CD14-positive monocyte (primary cell): ENCODE data around the gene NSUN3. TPM values are rescaled to one million over a fixed set of nuclear protein-coding genes. Genes with fewer than 3 reads are reported as not detected.

Experiments
- DNase-seq, 3 donors: peaks; one replicate each; pipeline ENCODE4 v3.0.0-alpha.2; 2011 to 2022
- H2AFZ ChIP-seq: 2 replicates; pipeline ENCODE4 v1.6.0; 2012; ENCODE audit warnings: mild to moderate bottlenecking, low read depth, low read length, inconsistent platforms; ENCODE audit not compliant: insufficient read depth, poor library complexity, severe bottlenecking
- H3K27ac ChIP-seq, 2 donors: 1 replicate in 1 of 2; 2 replicates in 1 of 2; pipeline ENCODE4 v1.5.1; 2012 to 2013; ENCODE audit warnings: low read length in 2 of 2, control low read depth in 1 of 2, inconsistent platforms in 1 of 2, low read depth in 1 of 2, mild to moderate bottlenecking in 1 of 2
- H3K27me3 ChIP-seq, 2 donors: one replicate each; pipeline versions ENCODE4 v1.6.0 to v1.6.1; 2011 to 2013; ENCODE audit warnings: low read length in 2 of 2; ENCODE audit not compliant: control insufficient read depth in 2 of 2, insufficient read depth in 2 of 2
- H3K36me3 ChIP-seq, 2 donors: replicated peaks in 1 of 2; 1 replicate in 1 of 2; 2 replicates in 1 of 2; pipeline versions ENCODE4 v1.5.1 to v1.6.1; 2012 to 2013; ENCODE audit warnings: low read length in 2 of 2, control low read depth in 1 of 2, inconsistent platforms in 1 of 2, mild to moderate bottlenecking in 1 of 2; ENCODE audit not compliant: insufficient read depth in 2 of 2, control insufficient read depth in 1 of 2
- H3K4me1 ChIP-seq, 2 donors: 1 replicate in 1 of 2; 2 replicates in 1 of 2; pipeline versions ENCODE4 v1.5.1 to v1.6.1; 2012 to 2013; ENCODE audit warnings: low read length in 2 of 2, control low read depth in 1 of 2, inconsistent platforms in 1 of 2, mild to moderate bottlenecking in 1 of 2, moderate library complexity in 1 of 2; ENCODE audit not compliant: insufficient read depth in 2 of 2, control insufficient read depth in 1 of 2
- H3K4me2 ChIP-seq: replicated peaks from 2 replicates; pipeline ENCODE3; 2012; ENCODE audit warnings: low read length, moderate library complexity, mild to moderate bottlenecking; ENCODE audit not compliant: poor library complexity, severe bottlenecking; ENCODE audit errors: extremely low read depth
- H3K4me3 ChIP-seq, 3 experiments: fragments of 200-600 bp in 1 of 3; sonication (generic) in 1 of 3; replicated peaks in 1 of 3; 1 replicate in 2 of 3; 2 replicates in 1 of 3; pipeline ENCODE4 v1.5.1; 2011 to 2013; ENCODE audit warnings: low read length in 3 of 3, mild to moderate bottlenecking in 3 of 3, control low read depth in 2 of 3, low read depth in 2 of 3, inconsistent platforms in 1 of 3, moderate library complexity in 1 of 3
- H3K79me2 ChIP-seq: 2 replicates; pipeline ENCODE4 v1.6.0; 2012; ENCODE audit warnings: mild to moderate bottlenecking, control low read depth, inconsistent platforms, low read length, moderate library complexity; ENCODE audit not compliant: insufficient read depth
- H3K9ac ChIP-seq: 2 replicates; pipeline ENCODE4 v1.6.0; 2017; ENCODE audit warnings: low read length, mild to moderate bottlenecking; ENCODE audit not compliant: insufficient read depth, poor library complexity, severe bottlenecking
- H3K9me3 ChIP-seq, 2 donors: replicated peaks in 1 of 2; 1 replicate in 1 of 2; 2 replicates in 1 of 2; pipeline versions ENCODE4 v1.5.1 to v1.6.1; 2012 to 2013; ENCODE audit warnings: low read length in 2 of 2, control low read depth in 1 of 2; ENCODE audit not compliant: control insufficient read depth in 1 of 2, insufficient read depth in 1 of 2
- H4K20me1 ChIP-seq: 2 replicates; pipeline ENCODE4 v1.6.0; 2012; ENCODE audit warnings: mild to moderate bottlenecking, low read length, control low read depth, moderate library complexity; ENCODE audit not compliant: insufficient read depth
- H3K27ac Mint-ChIP-seq, 7 donors: one replicate each; pipeline ENCODE4 v1.8.0; 2020; ENCODE audit warnings: mild to moderate bottlenecking in 7 of 7, mixed read lengths in 7 of 7, moderate library complexity in 6 of 7, inconsistent platforms in 2 of 7
- H3K27me3 Mint-ChIP-seq, 3 donors: one replicate each; pipeline ENCODE4 v1.8.0; 2021 to 2022; ENCODE audit warnings: low read depth in 3 of 3, mild to moderate bottlenecking in 3 of 3, mixed read lengths in 3 of 3, moderate library complexity in 3 of 3, inconsistent platforms in 1 of 3
- H3K36me3 Mint-ChIP-seq, 2 donors: one replicate each; pipeline ENCODE4 v1.8.0; 2020; ENCODE audit warnings: mixed read lengths in 2 of 2, inconsistent platforms in 1 of 2, mild to moderate bottlenecking in 1 of 2
- H3K4me1 Mint-ChIP-seq: one replicate; pipeline ENCODE4 v1.8.0; 2020; ENCODE audit warnings: mild to moderate bottlenecking, mixed read lengths
- H3K4me3 Mint-ChIP-seq, 2 donors: one replicate each; pipeline ENCODE4 v1.8.0; 2020; ENCODE audit warnings: mild to moderate bottlenecking in 2 of 2, mixed read lengths in 2 of 2, moderate library complexity in 1 of 2
- H3K9me3 Mint-ChIP-seq, 7 donors: one replicate each; pipeline ENCODE4 v1.8.0; 2020 to 2022; ENCODE audit warnings: mixed read lengths in 7 of 7, mild to moderate bottlenecking in 6 of 7, moderate library complexity in 6 of 7, inconsistent platforms in 2 of 7
- CTCF ChIP-seq: fragments of 200-600 bp; IDR thresholded peaks from one replicate; pipeline ENCODE4 v1.8.0; 2022; ENCODE audit warnings: antibody characterized with exemption, mild to moderate bottlenecking
- WGBS: methylation state at CpG from one replicate; pipeline ENCODE4 v1.1.5; 2013; ENCODE audit warnings: missing lambda C conversion rate; ENCODE audit not compliant: insufficient coverage; 5-methylcytosine and 5-hydroxymethylcytosine counted together
- intact Hi-C, 2 donors: fragments of 100-400 bp; cut with micrococcal nuclease; formaldehyde crosslinking; loops; one replicate each; pipeline versions ENCODE4 v1.15.0 to v1.15.1; 2023
- polyA plus RNA-seq, 3 donors: library from polyadenylated mRNA; depleted of rRNA in 1 of 3; unstranded in 2 of 3; stranded (reverse) in 1 of 3; fragments of 300-500 nt in 2 of 3; fragments of >200 nt in 1 of 3; fragmentation: Illumina TruSeq in 2 of 3; gene quantifications; 1 replicate in 2 of 3; 2 replicates in 1 of 3; pipeline ENCODE4 v1.2.3, GENCODE V29; 2012 to 2021

NSUN3 gene
- polyA plus RNA-seq, 3 donors = 6.6 to 8.8 (median 7.2) TPM

DNA sequence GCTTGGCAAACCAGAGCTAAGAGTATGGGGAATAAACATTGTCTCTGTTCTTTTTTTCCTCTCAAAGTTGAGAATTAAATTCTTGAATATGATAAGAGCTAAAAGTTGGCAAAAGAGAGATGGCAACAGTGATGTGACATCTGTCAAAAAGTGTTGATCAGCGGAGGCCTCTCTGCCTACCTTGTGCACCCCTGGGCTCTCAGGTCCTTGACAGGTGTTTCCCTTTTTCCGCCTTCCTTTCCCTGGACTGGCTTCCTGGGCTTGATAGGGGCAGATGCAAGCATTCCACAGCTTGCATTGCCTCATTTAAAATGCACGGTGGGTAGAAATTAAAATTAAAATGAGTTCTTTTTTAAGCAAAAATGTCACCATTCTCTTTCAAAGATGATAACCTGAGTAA lies 84.2 kb downstream of the NSUN3 start:
- no peak for TF ChIP-seq CTCF
- no peaks in the 10 kb centered on the region for H3K27me3 Mint-ChIP-seq
- Histone ChIP-seq H3K4me2 (no peak overlapping the region), H3K79me2 (no peaks in the 10 kb centered on the region), H3K36me3 (no peaks in the 10 kb centered on the region), H3K9me3 (no peaks in the 10 kb centered on the region), H2AFZ (no peak overlapping the region), H3K27ac (no peak overlapping the region), H3K27me3 (no peaks in the 10 kb centered on the region), H3K4me3 (no peak overlapping the region), H3K9ac (no peak overlapping the region), H4K20me1 (no peaks in the 10 kb centered on the region), H3K4me1 (no peaks in the 10 kb centered on the region)
- no CpG with 5 or more reads among the region's 3 CpGs for WGBS
- no peak overlapping the region for H3K4me3 Mint-ChIP-seq
- no peak for DNase-seq
- no peaks in the 10 kb centered on the region for H3K4me1 Mint-ChIP-seq
- H3K9me3 Mint-ChIP-seq = peaks cover 0 to 11% (median 2%) of the 10 kb centered on the region in 7 donors
- intact Hi-C loops = no loop called here
- H3K27ac Mint-ChIP-seq = no peak overlapping the region
- no peaks in the 10 kb centered on the region for H3K36me3 Mint-ChIP-seq

- Histone ChIP-seq H4K20me1 (no peaks in the 10 kb centered on the region), H3K4me1 (no peaks in the 10 kb centered on the region), H2AFZ (no peak overlapping the region), H3K9me3 (no peaks in the 10 kb centered on the region), H3K4me3 (no peak overlapping the region), H3K36me3 (no peaks in the 10 kb centered on the region), H3K4me2 (no peak overlapping the region), H3K27ac (no peak overlapping the region), H3K27me3 (no peaks in the 10 kb centered on the region), H3K9ac (no peak overlapping the region), H3K79me2 (no peaks in the 10 kb centered on the region)
- intact Hi-C loops = no loop called here
- H3K27ac Mint-ChIP-seq = no peak overlapping the region
- no peaks in the 10 kb centered on the region for H3K4me1 Mint-ChIP-seq
- no peak overlapping the region for H3K4me3 Mint-ChIP-seq
- 100% methylated on average over 1 of the region's 2 CpGs for WGBS
- no peak for DNase-seq
- peaks cover 0 to 11% (median 2%) of the 10 kb centered on the region in 7 donors for H3K9me3 Mint-ChIP-seq
- TF ChIP-seq CTCF = no peak
- H3K36me3 Mint-ChIP-seq = no peaks in the 10 kb centered on the region
- peaks cover 0 to 2% (median 0%) of the 10 kb centered on the region in 3 donors for H3K27me3 Mint-ChIP-seq
Observed at GRCh38 chr3:94150113-94150512, 87.3 kb downstream of the NSUN3 start.
